ENCODE results near the gene TRPC4.

TRPC4 gene

DNA sequence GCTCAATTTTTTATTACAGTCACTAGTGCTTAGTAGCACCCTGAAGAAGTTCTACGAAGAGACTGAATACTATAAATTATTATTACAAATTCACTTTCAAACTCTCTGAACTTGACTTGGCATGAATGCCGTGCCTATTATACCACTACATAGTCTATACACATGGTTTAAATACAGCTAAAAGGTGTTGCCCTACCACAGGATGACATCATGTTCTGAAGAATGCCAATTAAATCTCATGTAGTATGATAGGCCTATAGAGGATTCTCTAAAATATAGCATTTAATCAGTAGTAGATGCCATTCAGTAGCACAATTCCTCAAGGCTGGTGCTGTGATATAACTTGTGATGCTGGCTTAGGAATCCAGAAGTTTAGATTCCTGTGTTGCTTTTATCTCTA, 254.3 kb downstream of the TRPC4 start:
- no peak overlapping the region for H3K4me3 ChIP-seq (replicated peaks; ENCODE audit: low read depth, low read length)
- TF ChIP-seq, protein P1, sequence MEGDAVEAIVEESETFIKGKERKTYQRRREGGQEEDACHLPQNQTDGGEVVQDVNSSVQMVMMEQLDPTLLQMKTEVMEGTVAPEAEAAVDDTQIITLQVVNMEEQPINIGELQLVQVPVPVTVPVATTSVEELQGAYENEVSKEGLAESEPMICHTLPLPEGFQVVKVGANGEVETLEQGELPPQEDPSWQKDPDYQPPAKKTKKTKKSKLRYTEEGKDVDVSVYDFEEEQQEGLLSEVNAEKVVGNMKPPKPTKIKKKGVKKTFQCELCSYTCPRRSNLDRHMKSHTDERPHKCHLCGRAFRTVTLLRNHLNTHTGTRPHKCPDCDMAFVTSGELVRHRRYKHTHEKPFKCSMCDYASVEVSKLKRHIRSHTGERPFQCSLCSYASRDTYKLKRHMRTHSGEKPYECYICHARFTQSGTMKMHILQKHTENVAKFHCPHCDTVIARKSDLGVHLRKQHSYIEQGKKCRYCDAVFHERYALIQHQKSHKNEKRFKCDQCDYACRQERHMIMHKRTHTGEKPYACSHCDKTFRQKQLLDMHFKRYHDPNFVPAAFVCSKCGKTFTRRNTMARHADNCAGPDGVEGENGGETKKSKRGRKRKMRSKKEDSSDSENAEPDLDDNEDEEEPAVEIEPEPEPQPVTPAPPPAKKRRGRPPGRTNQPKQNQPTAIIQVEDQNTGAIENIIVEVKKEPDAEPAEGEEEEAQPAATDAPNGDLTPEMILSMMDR (IDR thresholded peaks at IDR 0.05; ENCODE audit: insufficient read depth, low read length, poor library complexity, severe bottlenecking): no peak
- DNase-seq (ENCODE audit: extremely low read depth, insufficient read length): no peak
- no peaks in the 10 kb centered on the region for H3K27me3 ChIP-seq (replicated peaks; ENCODE audit: control insufficient read depth, insufficient read depth, low read length)
- no peaks in the 10 kb centered on the region for H3K36me3 ChIP-seq (ENCODE audit: control insufficient read depth, insufficient read depth, low read length)

DNA sequence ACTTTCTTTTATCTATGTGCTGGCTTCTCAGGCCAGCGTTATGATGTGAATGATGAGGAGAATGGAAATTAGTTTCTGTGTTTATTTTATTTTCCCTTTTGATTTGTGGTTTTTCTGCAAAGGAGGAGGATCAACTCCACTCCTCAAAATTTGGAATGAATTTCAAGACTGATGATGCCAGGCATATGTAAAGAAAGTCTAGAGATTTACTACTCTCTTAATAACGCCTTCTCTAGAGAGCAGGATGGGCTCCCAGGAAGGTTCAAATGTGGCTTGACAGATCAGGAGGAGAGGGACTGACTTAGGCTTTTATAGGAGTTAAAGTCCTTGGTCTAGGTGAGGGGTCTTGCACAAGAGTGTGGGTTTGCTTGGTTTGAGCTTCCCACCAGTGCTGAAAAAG, 255.9 kb downstream of the TRPC4 start:
- H3K27me3 ChIP-seq (replicated peaks; ENCODE audit: control insufficient read depth, insufficient read depth, low read length): no peaks in the 10 kb centered on the region
- TF ChIP-seq, protein P1 (IDR thresholded peaks at IDR 0.05; ENCODE audit: insufficient read depth, low read length, poor library complexity, severe bottlenecking): no peak
- DNase-seq (ENCODE audit: extremely low read depth, insufficient read length): no peak
- no peak overlapping the region for H3K4me3 ChIP-seq (replicated peaks; ENCODE audit: low read depth, low read length)
- no peaks in the 10 kb centered on the region for H3K36me3 ChIP-seq (ENCODE audit: control insufficient read depth, insufficient read depth, low read length)

DNA sequence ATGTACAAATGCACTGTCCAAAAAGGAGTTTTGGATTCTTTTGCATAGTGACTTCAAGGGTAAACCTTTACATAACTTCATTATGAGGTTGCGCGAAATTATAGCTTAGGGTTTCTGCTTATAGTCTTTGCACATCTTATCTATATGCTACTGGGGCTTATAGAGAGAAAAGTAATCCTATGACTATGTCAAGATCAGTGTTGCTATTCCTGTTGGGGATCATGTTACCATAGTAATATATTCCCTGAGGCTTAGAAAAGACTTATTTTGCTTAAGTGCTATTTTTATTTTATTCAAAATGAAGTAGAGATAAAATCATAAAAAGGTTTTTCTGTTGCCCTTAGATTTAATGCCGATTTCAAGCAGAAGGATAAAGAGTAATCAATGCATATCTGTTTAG, 256.3 kb downstream of the TRPC4 start:
- TF ChIP-seq, protein P1 (IDR thresholded peaks at IDR 0.05; ENCODE audit: insufficient read depth, low read length, poor library complexity, severe bottlenecking): no peak
- Histone ChIP-seq H3K27me3 (replicated peaks; ENCODE audit: control insufficient read depth, insufficient read depth, low read length) (no peaks in the 10 kb centered on the region), H3K36me3 (ENCODE audit: control insufficient read depth, insufficient read depth, low read length) (no peaks in the 10 kb centered on the region), H3K4me3 (replicated peaks; ENCODE audit: low read depth, low read length) (no peak overlapping the region)
- DNase-seq (ENCODE audit: extremely low read depth, insufficient read length): no peak

DNA sequence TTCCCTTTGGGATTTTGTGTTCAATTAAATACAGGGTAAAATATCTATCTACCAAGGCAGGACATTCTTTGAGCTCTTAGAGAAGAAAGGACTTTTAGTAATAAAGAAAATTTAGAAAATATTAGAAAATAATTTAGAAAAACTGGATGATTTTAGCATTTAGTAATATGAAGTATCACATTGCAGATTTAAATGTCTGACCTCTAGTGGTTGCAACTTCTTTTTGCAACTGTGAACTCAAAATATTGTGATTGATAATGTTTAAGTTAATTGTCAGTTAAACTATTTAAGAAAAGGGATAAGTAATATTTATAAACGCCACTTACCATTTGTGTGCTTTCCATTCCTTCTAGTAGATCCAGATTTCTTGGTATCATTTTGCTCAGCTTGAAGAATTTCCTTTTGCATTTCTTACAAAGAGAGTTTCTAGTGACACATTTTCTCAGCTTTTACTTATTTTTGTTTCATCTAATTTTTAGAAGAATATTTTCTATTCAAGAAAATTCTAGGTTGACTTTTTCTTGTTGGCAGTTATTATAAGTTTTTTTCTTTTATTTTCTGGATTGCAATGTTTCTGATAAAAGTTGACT, 260.7 kb downstream of the TRPC4 start:
- H3K36me3 ChIP-seq (ENCODE audit: control insufficient read depth, insufficient read depth, low read length): no peaks in the 10 kb centered on the region
- TF ChIP-seq, protein P1 (IDR thresholded peaks at IDR 0.05; ENCODE audit: insufficient read depth, low read length, poor library complexity, severe bottlenecking): peak; percentile 27
- no peaks in the 10 kb centered on the region for H3K27me3 ChIP-seq (replicated peaks; ENCODE audit: control insufficient read depth, insufficient read depth, low read length)
- no peak overlapping the region for H3K4me3 ChIP-seq (replicated peaks; ENCODE audit: low read depth, low read length)
- DNase-seq (ENCODE audit: extremely low read depth, insufficient read length): no peak

DNA sequence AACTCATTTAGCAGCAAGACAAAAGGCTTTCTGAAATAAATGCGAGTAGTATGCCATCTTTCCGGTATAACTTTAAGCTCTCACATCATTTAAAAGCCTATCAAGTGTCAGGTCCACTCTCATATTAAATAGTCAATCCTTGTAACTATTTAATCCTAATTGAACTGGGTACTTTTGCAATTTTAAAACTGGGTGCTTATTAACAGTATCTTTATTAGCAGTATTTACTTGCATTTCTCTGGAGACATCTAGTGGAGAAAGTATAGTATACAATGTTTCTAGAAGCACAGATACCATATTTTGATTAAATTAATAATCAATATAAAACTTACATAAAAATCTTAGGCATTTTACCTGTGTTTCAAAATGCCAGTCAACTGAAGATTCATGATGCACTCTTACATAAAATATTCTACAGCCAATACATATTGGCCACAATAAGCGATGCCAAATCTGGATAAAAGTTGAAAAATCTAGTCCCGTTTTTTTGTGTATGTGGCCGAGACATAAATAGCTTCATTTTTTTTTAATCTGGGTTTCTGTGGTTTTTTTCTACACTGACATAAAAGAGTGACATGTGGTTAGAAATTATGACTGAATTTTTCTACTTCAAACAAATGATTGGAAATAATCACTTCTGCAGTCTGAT, 266.7 kb downstream of the TRPC4 start:
- no peaks in the 10 kb centered on the region for H3K36me3 ChIP-seq (ENCODE audit: control insufficient read depth, insufficient read depth, low read length)
- H3K27me3 ChIP-seq (replicated peaks; ENCODE audit: control insufficient read depth, insufficient read depth, low read length): no peaks in the 10 kb centered on the region
- DNase-seq (ENCODE audit: extremely low read depth, insufficient read length): no peak
- TF ChIP-seq, protein P1 (IDR thresholded peaks at IDR 0.05; ENCODE audit: insufficient read depth, low read length, poor library complexity, severe bottlenecking): peak; percentile 29
- H3K4me3 ChIP-seq (replicated peaks; ENCODE audit: low read depth, low read length): no peak overlapping the region
